Psoas muscle (tissue), 8 donors: Measurements from ENCODE around the gene ZBTB39. TPM values are rescaled to one million over a fixed set of nuclear protein-coding genes. Genes with fewer than 3 reads are reported as not detected.

Experiments
- ATAC-seq, 4 donors: fragments of 200-7000 bp; cut with Tn5 transposase; one replicate each; pipeline ENCODE4 v1.9.1; 2020; ENCODE audit warnings: moderate library complexity in 3 of 4, mild to moderate bottlenecking in 2 of 4
- DNase-seq, 2 donors: peaks; one replicate each; pipeline ENCODE4 v3.0.0-alpha.2; 2020
- H3K27ac ChIP-seq: fragments of 200-600 bp; one replicate; pipeline ENCODE4 v1.8.0; 2022
- H3K27me3 ChIP-seq, 3 donors: fragments of 200-600 bp in 1 of 3; one replicate each; pipeline versions ENCODE4 v1.6.1 to v1.8.0; 2013 to 2022; ENCODE audit warnings: low read length in 2 of 3, mild to moderate bottlenecking in 2 of 3, moderate library complexity in 1 of 3; ENCODE audit not compliant: insufficient read depth in 3 of 3
- H3K36me3 ChIP-seq, 2 donors: fragments of 200-600 bp in 1 of 2; one replicate each; pipeline versions ENCODE4 v1.6.1 to v1.8.0; 2013 to 2022; ENCODE audit warnings: low read depth in 1 of 2, mild to moderate bottlenecking in 1 of 2, moderate library complexity in 1 of 2; ENCODE audit not compliant: insufficient read depth in 1 of 2
- H3K4me1 ChIP-seq: fragments of 200-600 bp; one replicate; pipeline ENCODE4 v1.8.0; 2022
- H3K4me3 ChIP-seq: fragments of 200-600 bp; one replicate; pipeline ENCODE4 v1.8.0; 2022; ENCODE audit warnings: mild to moderate bottlenecking
- H3K9me3 ChIP-seq: fragments of 200-600 bp; one replicate; pipeline ENCODE4 v1.8.0; 2022
- WGBS, 3 donors: extraction: QIAGEN DNeasy Blood & Tissue Kit; methylation state at CpG; one replicate each; pipeline versions ENCODE4 v1.1.6 to v1.1.7; 2013; 5-methylcytosine and 5-hydroxymethylcytosine counted together
- intact Hi-C, 2 donors: fragments of 100-400 bp; cut with DNase I; formaldehyde crosslinking; loops; one replicate each; pipeline versions ENCODE4 v1.11.0 to v1.14.2; 2022
- polyA plus RNA-seq, 3 donors: library from polyadenylated mRNA; stranded (reverse); fragments of 200-250 nt; gene quantifications; one replicate each; pipeline ENCODE4 v1.2.3, GENCODE V29; 2013
- total RNA-seq, 4 donors: library from RNA; stranded (reverse); fragmentation: NEBNext Ultra II Directional in 2 of 4; extraction: Animal tissue kit (Norgen Biotek cat#: 25700) in 2 of 4; gene quantifications; one replicate each; pipeline versions ENCODE4 v1.2.1 to v1.2.4, GENCODE V29; 2021 to 2023
- TF ChIP-seq, protein P1 (sequence below): fragments of 200-600 bp; IDR thresholded peaks from one replicate; pipeline ENCODE4 v1.8.0; 2022; ENCODE audit warnings: antibody characterized with exemption
- donor health status: healthy with polysubstance abuse.
- donor health status: DM: no; HTN: no; CAD: no; lungs with moderate emphysema.
- donor health status: Bipolar disorder and iron deficiency.
- donor health status: healthy.
- donor health status: DM: yes; HTN: yes; CAD: no.
- donor health status: DM: no; HTN: no; CAD: no.
- donor health status: DM: no; HTN: no; CAD: no.
- donor health status: DM: yes; HTN: yes; CAD: no.

The ZBTB39 gene
- total and polyA plus RNA-seq, 7 donors, result 1.2 to 5.2 (median 3.2) TPM

DNA sequence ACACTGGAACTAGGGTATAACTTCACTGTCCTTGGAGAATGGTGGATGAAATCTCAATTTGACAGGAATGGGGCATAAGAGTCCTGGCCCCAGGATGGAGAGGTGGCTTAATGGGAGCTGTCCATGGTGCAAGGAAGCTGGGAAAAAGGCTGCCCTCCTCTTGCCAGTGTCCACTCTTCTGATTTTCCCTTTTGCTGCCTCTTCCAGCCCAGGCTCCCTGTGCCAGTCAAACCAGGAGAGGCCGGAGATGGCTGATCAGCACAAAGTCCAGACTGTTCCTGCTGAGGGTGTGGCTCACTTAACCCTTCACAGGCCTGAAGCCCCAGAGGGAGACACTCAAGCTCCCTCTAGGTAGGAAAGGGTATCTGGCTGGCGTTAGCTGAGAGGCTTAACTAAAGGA lies 43.5 kb upstream of the ZBTB39 start, which contains the start of gene MYO1A:
TSS of gene MYO1A (minus strand) at position 240 of the 400 bp plus-strand sequence. CDS start 1,806 bp downstream, outside the sequence.
- intact Hi-C loops, result no loop called here
- no peaks in the 10 kb centered on the region for H3K4me1 ChIP-seq

DNA sequence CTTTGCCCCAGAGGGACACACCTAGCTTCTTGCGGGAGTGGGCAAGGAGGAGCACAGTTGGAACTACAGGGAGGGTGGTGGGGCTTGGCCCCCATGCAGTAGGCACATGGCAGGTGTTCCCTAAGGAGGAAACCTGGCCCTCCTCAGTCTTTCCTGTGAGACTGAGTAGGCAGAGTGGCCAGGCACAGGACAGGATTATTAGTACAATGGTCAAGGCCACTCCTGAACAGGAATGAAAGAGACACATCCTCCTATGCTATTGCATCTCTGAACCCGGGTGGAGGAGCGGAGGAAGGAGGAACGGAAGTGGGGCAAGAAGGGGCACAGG lies 42.7 kb upstream of the ZBTB39 start:
- intact Hi-C loops, result no loop called here
- no peaks in the 10 kb centered on the region for H3K4me1 ChIP-seq
- WGBS, 3 donors, result 80 to 89% (median 85%) methylated on average over 4 of the region's 4 CpGs

More for the DNA sequence above, 43.5 kb upstream of the ZBTB39 start, which contains the start of gene MYO1A:
- Histone ChIP-seq H3K27ac (no peak within 1 kb of the TSS), H3K27me3 (no peaks in the 10 kb centered on the region), H3K36me3 (no peaks in the 10 kb centered on the region), H3K4me3 (no peak within 1 kb of the TSS), H3K9me3 (no peaks in the 10 kb centered on the region)
- no peak for ATAC-seq
- TF ChIP-seq, protein P1, sequence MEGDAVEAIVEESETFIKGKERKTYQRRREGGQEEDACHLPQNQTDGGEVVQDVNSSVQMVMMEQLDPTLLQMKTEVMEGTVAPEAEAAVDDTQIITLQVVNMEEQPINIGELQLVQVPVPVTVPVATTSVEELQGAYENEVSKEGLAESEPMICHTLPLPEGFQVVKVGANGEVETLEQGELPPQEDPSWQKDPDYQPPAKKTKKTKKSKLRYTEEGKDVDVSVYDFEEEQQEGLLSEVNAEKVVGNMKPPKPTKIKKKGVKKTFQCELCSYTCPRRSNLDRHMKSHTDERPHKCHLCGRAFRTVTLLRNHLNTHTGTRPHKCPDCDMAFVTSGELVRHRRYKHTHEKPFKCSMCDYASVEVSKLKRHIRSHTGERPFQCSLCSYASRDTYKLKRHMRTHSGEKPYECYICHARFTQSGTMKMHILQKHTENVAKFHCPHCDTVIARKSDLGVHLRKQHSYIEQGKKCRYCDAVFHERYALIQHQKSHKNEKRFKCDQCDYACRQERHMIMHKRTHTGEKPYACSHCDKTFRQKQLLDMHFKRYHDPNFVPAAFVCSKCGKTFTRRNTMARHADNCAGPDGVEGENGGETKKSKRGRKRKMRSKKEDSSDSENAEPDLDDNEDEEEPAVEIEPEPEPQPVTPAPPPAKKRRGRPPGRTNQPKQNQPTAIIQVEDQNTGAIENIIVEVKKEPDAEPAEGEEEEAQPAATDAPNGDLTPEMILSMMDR, result no peak
- WGBS, 3 donors, result 25 to 48% (median 35%) methylated on average over 2 of the region's 2 CpGs
- DNase-seq, result no peak

DNA sequence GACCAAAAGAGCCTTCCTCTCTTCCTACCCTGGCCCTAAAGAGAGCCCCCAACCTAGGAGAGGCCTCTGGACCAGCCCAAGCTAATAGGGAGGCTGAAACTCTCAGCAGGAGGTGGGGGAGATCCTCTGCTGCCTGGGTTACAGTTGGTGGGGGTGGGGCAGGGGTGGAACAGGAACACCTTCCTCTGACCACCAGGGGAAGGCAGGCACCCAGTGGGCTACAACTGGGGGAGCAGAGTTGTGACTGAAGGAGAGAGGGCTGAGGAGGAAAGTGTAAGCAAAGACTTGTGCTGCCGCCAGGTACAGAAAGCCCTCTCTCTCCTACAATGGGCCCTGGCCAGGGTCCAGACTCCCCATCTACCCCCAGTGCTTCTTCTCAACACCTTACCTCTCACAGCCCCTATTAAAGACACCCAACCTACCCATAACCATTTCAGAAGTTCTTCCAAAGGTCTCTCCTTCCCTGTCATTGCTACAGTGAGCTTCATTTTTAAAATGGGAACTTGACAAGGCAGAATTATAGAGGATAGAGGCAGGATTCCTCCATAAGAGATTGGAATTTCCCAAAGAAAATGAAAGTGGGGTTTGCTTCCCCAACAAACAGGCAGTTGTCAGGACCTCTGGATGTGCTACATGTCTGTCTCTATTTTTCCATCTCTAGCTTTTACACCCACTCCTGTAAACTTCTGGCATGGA lies 42.2 kb upstream of the ZBTB39 start:
- H3K27me3 ChIP-seq, result no peaks in the 10 kb centered on the region
- H3K4me3 ChIP-seq, result no peak overlapping the region
- TF ChIP-seq, protein P1, result no peak
- no peaks in the 10 kb centered on the region for H3K36me3 ChIP-seq
- H3K27ac ChIP-seq, result no peak overlapping the region
- no peak for ATAC-seq
- 91 to 100% (median 92%) methylated on average over 1 of the region's 1 CpG for WGBS, 3 donors
- intact Hi-C loops, result no loop called here
- H3K4me1 ChIP-seq, result no peaks in the 10 kb centered on the region
- H3K9me3 ChIP-seq, result no peaks in the 10 kb centered on the region
- no peak for DNase-seq

More for the DNA sequence above, 42.7 kb upstream of the ZBTB39 start:
- no peak overlapping the region for H3K4me3 ChIP-seq
- H3K27me3 ChIP-seq, result no peaks in the 10 kb centered on the region
- DNase-seq (no peak), ATAC-seq (no peak)
- no peak overlapping the region for H3K27ac ChIP-seq
- TF ChIP-seq, protein P1, result no peak
- no peaks in the 10 kb centered on the region for H3K36me3 ChIP-seq
- no peaks in the 10 kb centered on the region for H3K9me3 ChIP-seq

DNA sequence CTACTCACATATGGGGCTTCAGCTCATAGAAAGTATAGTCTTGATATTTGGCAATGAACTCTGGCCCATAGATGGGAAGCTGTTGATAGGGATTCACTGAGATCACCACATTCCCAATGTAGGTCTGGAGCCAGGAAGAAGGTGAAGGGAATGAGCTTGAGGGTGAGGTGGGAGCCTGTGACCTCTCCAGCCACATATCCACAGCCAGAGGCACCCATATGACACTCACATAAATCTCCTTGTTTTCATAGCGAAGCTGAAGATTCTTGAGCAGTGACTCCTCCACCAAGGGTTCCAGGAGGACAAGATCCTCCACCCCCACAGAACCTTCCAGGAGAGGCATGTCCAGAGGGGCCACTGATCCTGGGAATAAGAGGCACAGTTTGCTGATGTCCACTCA lies 41.6 kb upstream of the ZBTB39 start:
- no peak overlapping the region for H3K4me3 ChIP-seq
- intact Hi-C loops, result no loop called here
- H3K27ac ChIP-seq, result no peak overlapping the region
- no peaks in the 10 kb centered on the region for H3K27me3 ChIP-seq
- WGBS, 3 donors, result 73 to 94% (median 89%) methylated on average over 1 of the region's 1 CpG
- no peaks in the 10 kb centered on the region for H3K36me3 ChIP-seq
- ATAC-seq (no peak), DNase-seq (no peak)
- H3K9me3 ChIP-seq, result no peaks in the 10 kb centered on the region
- TF ChIP-seq, protein P1, result no peak
- no peaks in the 10 kb centered on the region for H3K4me1 ChIP-seq
